Measurements from ENCODE around the gene DPYSL4. TPM values are rescaled to one million over a fixed set of nuclear protein-coding genes. Genes with fewer than 3 reads are reported as not detected.

DPYSL4 gene
- total RNA-seq, 4 donors from 2014 or later, result 0.79 TPM; not detected in 3

- Histone ChIP-seq H3K4me1 (no peaks in the 10 kb centered on the region), H3K27me3 (no peaks in the 10 kb centered on the region), H3K4me3 (no peak overlapping the region), H3K36me3 (no peaks in the 10 kb centered on the region), H3K9me3 (no peaks in the 10 kb centered on the region), H3K27ac (no peak overlapping the region)
- in situ Hi-C loops (cut with MboI; ENCODE audit: low pct_ligation_motif_present in 1 of 4, low pct_unique_long_range_greater_than_20kb in 1 of 4, low sequenced_read_pairs in 3 of 4) (loop anchor here in 2 of 4 donors (25.0 kb wide), 2 partner anchors 95 to 395 kb away; partner anchors contain the start of gene LRRC27 (in 1 of the 2)), intact Hi-C loops (cut with DNase I; ENCODE audit: low total_unique reads) (no loop called here)
- no peak for DNase-seq
- no peak for TF ChIP-seq POLR2AphosphoS5 (IDR thresholded peaks at IDR 0.05)
- TF ChIP-seq CTCF (IDR thresholded peaks at IDR 0.05), result no peak
- TF ChIP-seq POLR2A (IDR thresholded peaks at IDR 0.05), result no peak
- no peak for TF ChIP-seq EP300 (IDR thresholded peaks at IDR 0.05; ENCODE audit: low read depth)
- WGBS, 2 donors (ENCODE audit: low coverage in 1 of 2), result 77 to 83% methylated on average over 11 to 22 of the region's 23 CpGs
Measured at GRCh38 chr10:132242103-132242840, 55.5 kb downstream of the DPYSL4 start.

GRCh38 chr10:132243141-132243540, 56.4 kb downstream of the DPYSL4 start:
- Histone ChIP-seq H3K27me3 (no peaks in the 10 kb centered on the region), H3K9me3 (no peaks in the 10 kb centered on the region), H3K27ac (no peak overlapping the region), H3K4me1 (no peaks in the 10 kb centered on the region), H3K36me3 (no peaks in the 10 kb centered on the region), H3K4me3 (no peak overlapping the region)
- TF ChIP-seq POLR2A (IDR thresholded peaks at IDR 0.05) (no peak), CTCF (IDR thresholded peaks at IDR 0.05) (no peak), POLR2AphosphoS5 (IDR thresholded peaks at IDR 0.05) (no peak), EP300 (IDR thresholded peaks at IDR 0.05; ENCODE audit: low read depth) (no peak)
- in situ Hi-C loops (cut with MboI; ENCODE audit: low pct_ligation_motif_present in 1 of 4, low pct_unique_long_range_greater_than_20kb in 1 of 4, low sequenced_read_pairs in 3 of 4), result loop anchor here in 2 of 4 donors (25.0 kb wide), 2 partner anchors 94 to 394 kb away; partner anchors contain the start of gene LRRC27 (in 1 of the 2)
- DNase-seq, result no peak
- intact Hi-C loops (cut with DNase I; ENCODE audit: low total_unique reads), result no loop called here
- WGBS, 2 donors (ENCODE audit: low coverage in 1 of 2), result 81 to 91% methylated on average over 8 to 12 of the region's 12 CpGs

- WGBS, 2 donors (ENCODE audit: low coverage in 1 of 2), result 96% methylated on average over 11 of the region's 11 CpGs; no CpG with 5 or more reads in 1 of the 2 donors
- intact Hi-C loops (cut with DNase I; ENCODE audit: low total_unique reads), result no loop called here
- TF ChIP-seq POLR2A (IDR thresholded peaks at IDR 0.05) (no peak), EP300 (IDR thresholded peaks at IDR 0.05; ENCODE audit: low read depth) (no peak), CTCF (IDR thresholded peaks at IDR 0.05) (no peak), POLR2AphosphoS5 (IDR thresholded peaks at IDR 0.05) (no peak)
- Histone ChIP-seq H3K9me3 (no peaks in the 10 kb centered on the region), H3K4me3 (no peak overlapping the region), H3K27me3 (no peaks in the 10 kb centered on the region), H3K27ac (no peak overlapping the region), H3K4me1 (peaks cover 0 to 2% (median under 1%) of the 10 kb centered on the region in 4 donors), H3K36me3 (no peaks in the 10 kb centered on the region)
- no peak for DNase-seq
- in situ Hi-C loops (cut with MboI; ENCODE audit: low pct_ligation_motif_present in 1 of 4, low pct_unique_long_range_greater_than_20kb in 1 of 4, low sequenced_read_pairs in 3 of 4), result loop anchor here in 2 of 4 donors (25.0 kb wide), 2 partner anchors 94 to 394 kb away; partner anchors contain the start of gene LRRC27 (in 1 of the 2)
Measured at GRCh38 chr10:132243626-132244025, 56.9 kb downstream of the DPYSL4 start.

GRCh38 chr10:132245056-132245455, 58.3 kb downstream of the DPYSL4 start:
- TF ChIP-seq CTCF (IDR thresholded peaks at IDR 0.05) (no peak), EP300 (IDR thresholded peaks at IDR 0.05; ENCODE audit: low read depth) (no peak), POLR2AphosphoS5 (IDR thresholded peaks at IDR 0.05) (no peak), POLR2A (IDR thresholded peaks at IDR 0.05) (no peak)
- 82 to 88% methylated on average over 14 of the region's 14 CpGs for WGBS, 2 donors (ENCODE audit: low coverage in 1 of 2)
- Histone ChIP-seq H3K27ac (no peak overlapping the region), H3K4me1 (peaks cover 0 to 4% (median 2%) of the 10 kb centered on the region in 4 donors), H3K27me3 (no peaks in the 10 kb centered on the region), H3K36me3 (no peaks in the 10 kb centered on the region), H3K9me3 (no peaks in the 10 kb centered on the region), H3K4me3 (no peak overlapping the region)
- intact Hi-C loops (cut with DNase I; ENCODE audit: low total_unique reads) (no loop called here), in situ Hi-C loops (cut with MboI; ENCODE audit: low pct_ligation_motif_present in 1 of 4, low pct_unique_long_range_greater_than_20kb in 1 of 4, low sequenced_read_pairs in 3 of 4) (loop anchor here in 2 of 4 donors (25.0 kb wide), 2 partner anchors 92 to 392 kb away; partner anchors contain the start of gene LRRC27 (in 1 of the 2))
- no peak for DNase-seq
